Activated effector memory CD4-positive, alpha-beta T cell treated with anti-CD3 and anti-CD28 coated beads, Interleukin-2, amount 50 U/mL, for 16 hours (primary cell): ENCODE data around the gene SPEF1.

Experiments used
- DNase-seq: peaks from one replicate; pipeline ENCODE4 v3.0.0-alpha.2; 2020

SPEF1 gene

DNA sequence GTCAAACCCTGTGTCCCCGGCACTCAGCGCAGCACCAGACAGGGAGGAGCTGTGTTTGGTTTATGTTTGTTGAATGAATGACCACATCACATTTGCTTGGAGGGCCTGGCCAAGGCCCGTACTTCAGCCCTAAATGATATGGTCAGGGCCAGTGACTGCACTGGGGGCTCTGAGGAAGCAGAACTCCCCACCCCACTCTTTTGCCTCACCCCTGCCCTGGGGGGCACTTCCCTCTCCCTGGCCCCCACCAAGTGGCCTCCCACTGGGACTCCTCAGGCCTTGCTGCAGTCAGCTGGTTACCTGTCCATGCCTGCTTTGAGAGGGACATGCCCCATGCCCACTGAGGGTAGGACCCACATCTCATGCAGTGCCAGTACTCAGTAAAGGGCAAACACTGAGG, 16.6 kb downstream of the SPEF1 start:
- DNase-seq = no peak

DNA sequence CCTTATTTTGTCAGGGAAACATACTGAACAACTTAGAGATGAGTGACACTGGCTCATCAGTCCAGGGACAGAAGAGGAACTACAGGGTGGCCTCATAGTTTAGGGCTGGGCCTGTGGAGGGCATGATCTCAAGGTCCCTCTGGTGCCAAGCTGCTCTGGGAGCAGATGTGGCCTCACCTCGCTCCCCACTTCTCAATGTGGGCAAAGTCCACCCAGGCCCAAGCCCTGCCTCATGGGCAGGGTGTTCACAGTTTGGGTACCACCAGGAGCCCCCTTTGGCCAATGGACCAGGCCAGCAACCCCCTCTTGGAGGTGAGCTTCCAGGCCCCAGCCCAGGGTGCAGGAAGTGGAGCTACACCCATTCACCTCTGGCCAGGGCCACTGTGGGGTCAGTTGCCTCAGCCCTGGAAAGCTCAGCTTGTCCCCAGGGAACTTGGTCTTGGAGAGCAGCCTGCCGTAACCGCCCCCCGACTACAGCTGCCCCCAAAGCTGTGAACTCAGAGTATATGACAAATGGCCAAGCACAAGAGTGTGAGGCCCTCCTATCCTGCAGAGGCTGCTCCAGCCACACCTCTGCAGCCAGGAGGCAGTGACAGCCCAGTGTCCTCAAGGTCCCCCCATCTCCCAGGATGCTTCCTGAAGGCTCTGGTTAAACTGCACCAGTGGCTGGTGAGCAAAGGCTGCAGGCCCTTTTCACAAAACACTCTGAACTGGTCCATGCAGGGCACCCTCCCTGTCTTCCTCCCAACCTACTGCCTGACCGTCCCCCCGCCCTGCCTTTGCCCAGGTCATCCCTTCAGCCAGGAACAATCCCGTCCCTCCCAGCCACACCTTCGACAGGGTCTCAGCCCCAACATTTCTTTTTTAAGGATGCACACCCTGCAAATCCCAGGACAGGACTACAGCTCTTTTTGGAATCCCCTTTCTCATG, 17.3 kb downstream of the SPEF1 start:
- DNase-seq = no peak

DNA sequence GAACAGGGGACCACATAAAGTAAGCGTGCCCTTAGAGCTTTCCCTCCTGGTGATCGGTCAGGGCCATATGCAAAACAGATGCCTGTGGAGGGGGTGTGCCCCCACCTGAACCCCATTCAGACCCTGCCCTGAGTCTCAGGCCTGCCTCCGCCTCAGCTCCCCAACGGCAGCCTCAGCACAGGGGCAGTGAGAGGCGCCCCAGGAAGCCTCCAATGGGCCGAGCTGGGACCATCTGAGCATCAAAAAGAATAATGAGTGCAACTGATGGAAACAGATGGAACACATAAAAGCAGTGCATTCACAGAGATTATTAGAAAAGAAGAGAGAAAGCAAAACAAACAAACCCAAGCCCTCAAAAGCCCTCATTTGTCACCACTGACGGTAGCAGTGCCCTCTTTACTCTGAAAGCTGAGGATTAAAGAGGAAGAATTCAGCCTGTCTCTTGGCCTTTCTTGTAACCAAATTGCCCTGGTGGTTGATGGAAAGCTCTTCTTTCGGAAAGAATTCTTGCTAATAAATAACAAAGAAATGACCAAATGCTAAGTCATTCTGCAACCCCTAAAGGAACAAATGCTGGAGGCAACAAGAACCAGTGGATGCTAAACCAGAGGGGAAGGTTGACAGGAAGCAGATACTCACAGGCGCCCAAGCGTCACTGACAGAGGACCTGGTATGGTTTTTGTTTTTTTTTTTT, 20.4 kb downstream of the SPEF1 start:
- DNase-seq = no peak

DNA sequence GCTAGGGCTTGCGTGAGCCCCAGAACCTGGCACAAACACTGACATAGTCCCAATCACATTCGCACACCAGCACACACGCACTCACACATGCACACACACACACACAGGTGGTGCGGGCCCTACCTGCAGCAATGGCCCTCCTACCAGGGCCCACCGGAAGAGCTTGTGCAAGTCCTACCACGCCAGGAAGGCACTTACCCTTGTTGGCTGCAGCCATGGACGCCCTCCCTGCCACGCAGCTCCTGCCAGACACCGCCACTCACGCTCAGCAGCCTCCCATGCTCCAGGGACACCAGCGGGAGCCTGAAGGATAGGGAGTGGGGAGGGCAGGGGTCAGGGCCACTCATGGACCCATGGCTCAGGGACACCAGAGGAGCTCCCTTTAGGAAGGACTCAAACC, 21.4 kb downstream of the SPEF1 start:
- no peak for DNase-seq

DNA sequence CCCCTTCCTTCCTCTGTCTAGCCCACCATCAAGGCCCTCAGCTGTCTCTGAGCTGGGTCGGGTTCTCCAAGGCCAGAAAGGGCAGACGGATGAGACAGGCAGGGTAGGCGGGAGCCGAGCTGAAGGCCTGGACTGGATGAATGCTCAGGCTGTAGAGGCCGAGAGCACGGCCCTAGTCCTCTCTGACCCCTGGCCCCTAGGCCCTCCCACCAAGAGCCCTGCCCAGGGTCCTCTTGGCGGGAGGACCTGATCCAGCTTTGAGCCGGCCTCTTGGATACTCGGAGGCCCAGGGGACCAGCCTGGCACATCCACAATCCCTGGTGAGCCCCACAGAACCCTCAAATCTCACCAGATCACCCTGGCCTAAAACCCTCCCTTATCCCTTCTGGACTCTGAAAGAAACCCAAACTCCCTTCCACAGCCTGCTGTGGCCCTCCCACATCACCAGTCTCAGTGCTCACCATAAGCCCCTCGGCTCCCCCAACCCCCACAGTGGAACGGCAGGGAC, 21.9 kb downstream of the SPEF1 start:
- no peak for DNase-seq

DNA sequence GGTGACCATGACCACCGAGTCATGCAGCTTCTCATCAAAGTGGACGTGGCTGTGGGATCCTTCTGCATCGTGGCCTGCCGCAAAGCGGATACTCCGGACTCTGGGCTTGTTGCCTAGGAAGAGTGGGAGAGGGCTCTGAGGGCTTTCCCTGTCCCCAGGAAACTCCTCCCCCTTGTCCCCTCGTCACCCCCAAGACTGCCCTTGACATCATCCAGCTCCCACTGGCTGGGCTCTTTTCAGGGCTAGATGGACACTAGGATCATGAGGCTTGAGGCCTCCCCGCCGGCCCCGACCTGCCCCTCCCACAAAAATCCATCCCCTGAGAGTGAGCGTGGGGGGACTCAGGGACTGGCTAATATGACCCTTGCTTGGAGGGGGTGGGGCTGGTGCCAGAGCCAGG, 22.7 kb downstream of the SPEF1 start:
- DNase-seq = no peak

DNA sequence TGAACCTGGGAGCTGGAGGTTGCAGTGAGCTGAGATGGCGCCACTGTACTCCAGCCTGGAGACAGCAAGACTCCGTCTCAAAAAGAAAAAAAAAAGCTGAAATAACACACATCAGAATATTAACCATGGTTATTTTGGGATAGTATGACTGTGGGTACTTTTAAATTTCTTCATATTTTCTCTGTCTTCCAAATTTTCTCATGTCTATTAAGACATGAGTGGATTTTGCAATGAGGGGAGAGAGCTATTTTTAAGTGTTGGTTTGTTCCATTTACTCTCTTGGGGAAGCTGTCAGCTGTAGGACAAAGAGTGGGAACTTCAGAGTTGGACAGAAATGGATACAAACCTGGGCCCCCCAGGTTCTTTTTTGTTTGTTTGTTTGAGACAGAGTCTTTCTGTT, 24.0 kb downstream of the SPEF1 start:
- DNase-seq = no peak

DNA sequence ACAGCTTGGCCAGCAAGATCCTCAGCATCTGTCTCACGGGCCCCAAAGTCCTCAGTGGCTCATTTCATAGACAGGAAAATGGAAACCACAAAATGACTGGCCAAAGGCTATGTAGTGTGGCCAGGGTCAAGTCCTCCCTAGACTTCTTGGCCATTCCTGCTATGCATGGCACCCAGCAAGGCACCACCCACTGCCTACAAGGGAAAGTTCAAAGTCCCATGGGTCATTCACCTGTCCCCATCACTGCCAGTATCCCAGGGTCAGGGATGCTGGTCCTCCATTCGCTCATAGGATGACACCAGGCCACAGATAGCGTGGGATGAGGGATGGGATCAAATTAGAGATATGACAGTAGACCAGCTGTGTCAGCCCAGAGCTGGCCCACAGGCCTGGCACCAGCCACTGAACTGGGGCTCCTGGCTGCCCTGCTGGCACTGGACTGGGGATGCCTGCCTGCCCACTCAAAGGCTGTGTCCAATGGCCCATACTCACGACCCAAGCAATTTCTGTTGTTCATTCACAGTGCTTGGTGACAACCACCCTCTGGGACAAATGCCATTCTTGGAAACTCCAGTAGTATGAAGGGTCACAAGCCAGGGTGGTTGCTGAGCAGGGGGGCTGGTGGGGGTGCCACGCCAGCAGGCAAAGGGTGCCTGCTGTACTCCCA, 25.3 kb downstream of the SPEF1 start:
- no peak for DNase-seq

DNA sequence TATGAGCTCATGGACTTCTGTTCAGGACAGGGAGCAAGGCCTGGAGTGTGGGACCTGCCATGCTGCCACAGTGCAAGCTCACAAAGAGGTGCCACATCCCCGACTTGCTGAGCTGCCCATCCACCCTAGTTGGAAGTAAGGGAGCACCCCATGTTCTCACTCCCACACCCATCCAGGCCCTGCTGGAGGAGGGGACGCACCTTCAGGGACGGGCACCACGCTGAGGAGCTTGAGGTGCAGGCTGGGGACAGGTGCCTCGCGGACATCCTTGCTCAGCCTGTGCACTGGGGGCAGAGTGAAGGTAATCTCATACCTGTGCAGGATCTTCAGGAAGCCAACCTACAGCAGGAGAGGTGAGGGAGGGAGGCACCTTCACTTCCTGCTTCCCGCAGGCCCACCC, 26.0 kb downstream of the SPEF1 start:
- DNase-seq = no peak

DNA sequence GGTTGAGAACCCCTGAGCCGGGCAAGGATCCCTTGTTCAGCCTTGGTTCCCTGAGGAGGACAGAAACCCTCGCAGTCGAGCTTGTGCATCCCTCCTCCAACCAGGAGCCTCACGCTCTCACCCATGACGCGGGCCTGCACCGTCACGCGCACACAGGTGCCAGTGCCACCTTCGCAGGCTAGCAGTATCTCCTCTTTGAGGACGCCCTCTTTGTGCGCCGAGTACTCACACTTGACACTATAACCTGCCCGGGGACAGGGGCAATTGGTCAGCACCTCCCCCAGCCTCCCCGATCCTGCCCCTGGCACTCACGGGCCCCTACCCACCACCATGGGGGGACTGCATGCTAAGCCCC, 27.0 kb downstream of the SPEF1 start:
- no peak for DNase-seq

DNA sequence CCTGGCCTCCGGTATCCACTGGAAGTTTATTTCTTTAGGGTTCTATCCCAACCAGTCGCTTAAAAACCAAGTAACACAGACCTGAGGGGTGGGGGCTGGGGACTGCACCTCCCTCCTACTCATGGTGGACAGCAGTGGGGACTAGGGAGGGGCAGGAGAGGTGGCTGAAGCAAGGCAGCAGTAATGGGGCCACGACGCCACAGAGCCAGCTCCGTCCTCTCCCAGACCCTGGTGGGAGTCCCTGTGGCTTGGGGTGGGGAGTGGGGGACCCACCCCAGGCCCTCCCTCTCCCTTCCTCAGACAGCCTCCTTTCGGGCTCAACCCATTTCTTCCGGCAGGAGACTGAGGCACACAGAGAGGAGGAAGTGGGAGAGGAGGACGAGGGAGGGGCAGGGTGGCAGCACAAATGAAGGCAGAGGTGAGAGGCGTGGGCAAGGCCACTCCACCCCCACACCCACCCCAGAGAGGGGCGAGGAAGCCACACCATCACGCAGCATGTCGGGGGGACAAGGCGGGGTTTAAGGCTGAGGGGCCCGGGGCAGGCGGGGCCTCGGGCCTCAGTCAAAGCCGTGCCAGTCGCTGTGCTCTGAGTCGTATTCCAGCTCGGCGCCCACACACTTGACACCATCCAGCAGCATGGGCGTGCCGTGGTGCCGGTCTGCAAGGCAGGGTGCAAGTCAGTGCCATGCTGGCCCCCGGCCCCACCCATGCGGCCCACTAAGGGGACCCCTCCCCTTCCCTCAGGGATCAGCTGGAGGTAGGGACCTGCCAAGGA, 27.6 kb downstream of the SPEF1 start:
- no peak for DNase-seq

DNA sequence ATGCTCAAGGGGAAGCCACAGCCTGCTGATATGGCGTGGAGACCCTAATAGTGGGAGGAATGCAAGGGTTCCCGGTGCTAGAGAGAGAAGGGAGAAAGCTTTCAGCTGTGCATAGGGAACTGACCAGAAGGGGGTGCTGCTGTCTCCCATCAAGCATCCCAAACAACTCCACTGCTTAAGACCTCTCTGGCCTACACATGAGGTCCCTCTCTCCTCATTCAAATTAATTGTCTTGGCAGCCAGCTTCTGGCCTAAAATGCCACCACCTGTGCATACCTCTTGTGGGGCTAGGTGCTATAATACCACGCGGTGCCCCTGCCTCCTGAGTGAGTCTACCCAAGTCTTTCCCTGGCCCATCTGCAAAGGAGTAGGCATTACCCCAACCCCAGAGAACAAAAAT, 28.1 kb downstream of the SPEF1 start:
- peak; percentile 83 for DNase-seq

DNA sequence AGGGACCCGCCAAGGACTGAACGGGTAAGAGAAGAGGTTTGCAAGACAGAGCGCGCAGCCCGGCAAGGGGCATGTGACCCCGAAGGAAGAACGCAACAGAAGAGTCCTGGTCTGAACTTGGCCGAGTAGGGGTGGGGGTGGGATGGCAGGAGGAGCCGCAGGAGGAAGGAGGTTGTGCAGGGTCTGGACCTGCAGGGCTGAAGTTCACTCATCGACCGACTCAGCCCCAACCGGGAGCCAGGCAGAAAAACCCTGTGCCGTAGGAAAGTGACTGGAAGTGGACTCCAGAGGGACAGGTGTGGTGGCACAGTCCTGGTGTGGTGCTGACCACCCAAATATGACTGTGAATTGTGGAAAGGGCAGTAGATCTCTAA, 28.9 kb downstream of the SPEF1 start:
- no peak for DNase-seq

DNA sequence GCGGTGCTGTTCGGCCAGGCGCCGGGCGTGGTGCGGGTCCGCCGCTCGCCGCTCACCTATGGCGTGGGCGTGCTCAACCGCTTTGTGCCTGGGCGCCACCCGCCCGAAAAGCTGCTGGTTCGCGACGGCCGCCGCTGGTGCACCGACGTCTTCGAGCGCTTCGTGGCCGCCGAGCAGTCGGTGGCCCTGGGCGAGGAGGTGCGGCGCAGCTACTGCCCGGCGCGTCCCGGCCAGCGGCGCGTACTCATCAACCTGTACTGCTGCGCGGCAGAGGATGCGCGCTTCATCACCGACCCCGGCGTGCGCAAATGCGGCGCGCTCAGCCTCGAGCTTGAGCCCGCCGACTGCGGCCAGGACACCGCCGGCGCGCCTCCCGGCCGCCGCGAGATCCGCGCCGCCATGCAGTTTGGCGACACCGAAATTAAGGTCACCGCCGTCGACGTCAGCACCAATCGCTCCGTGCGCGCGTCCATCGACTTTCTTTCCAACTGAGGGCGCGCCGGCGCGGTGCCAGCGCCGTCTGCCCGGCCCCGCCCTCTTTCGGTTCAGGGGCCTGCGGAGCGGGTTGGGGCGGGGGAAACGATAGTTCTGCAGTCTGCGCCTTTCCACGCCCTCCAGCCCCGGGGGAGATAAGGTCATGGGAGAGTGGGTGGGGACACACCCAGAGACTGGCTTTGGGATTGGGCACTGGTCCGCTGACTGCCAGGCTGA, 29.4 kb downstream of the SPEF1 start:
- peak; percentile 82 for DNase-seq

DNA sequence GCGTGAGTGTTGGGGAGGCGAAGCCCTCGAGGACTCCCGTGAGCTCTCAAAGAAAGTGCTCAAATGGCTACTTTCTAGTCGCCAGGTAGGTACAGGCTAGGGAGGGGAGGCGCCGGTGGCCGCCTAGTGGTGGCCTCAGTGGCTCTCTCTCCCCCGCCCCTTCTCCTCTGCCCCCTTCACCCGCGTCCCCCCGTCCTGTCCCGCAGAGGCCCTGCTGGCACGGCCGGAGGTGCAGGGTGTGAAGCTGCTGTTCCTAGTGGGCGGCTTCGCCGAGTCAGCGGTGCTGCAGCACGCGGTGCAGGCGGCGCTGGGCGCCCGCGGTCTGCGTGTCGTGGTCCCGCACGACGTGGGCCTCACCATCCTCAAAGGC, 30.0 kb downstream of the SPEF1 start:
- DNase-seq = no peak

DNA sequence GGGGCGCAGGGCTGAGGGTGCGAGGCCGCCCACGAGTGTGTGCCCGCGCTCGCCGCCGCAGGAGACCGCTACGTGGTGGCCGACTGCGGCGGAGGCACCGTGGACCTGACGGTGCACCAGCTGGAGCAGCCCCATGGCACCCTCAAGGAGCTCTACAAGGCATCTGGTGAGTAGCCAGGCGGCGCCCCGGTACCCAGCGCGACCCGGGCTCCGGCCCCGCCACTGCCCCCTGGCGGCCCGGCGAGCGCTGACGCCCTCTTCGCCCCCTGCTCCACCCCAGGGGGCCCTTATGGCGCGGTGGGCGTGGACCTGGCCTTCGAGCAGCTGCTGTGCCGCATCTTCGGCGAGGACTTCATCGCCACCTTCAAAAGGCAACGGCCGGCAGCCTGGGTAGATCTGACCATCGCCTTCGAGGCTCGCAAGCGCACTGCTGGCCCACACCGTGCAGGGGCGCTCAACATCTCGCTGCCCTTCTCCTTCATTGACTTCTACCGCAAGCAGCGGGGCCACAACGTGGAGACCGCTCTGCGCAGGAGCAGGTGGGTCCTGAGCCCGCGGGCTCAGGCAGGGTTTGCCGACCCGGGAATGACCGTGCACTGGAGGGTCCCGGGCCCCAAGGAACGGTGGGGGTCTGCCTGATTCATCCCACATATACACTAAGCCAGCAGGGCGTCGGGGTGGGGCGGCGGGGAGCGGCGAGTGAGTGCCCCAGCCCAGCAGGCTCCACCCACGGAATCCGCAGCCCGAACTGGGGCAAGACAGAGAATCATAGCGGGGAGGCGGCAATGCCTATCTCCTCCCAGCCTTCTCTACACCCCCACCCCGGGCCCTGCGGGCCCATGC, 31.3 kb downstream of the SPEF1 start:
- peak; percentile 73 for DNase-seq

DNA sequence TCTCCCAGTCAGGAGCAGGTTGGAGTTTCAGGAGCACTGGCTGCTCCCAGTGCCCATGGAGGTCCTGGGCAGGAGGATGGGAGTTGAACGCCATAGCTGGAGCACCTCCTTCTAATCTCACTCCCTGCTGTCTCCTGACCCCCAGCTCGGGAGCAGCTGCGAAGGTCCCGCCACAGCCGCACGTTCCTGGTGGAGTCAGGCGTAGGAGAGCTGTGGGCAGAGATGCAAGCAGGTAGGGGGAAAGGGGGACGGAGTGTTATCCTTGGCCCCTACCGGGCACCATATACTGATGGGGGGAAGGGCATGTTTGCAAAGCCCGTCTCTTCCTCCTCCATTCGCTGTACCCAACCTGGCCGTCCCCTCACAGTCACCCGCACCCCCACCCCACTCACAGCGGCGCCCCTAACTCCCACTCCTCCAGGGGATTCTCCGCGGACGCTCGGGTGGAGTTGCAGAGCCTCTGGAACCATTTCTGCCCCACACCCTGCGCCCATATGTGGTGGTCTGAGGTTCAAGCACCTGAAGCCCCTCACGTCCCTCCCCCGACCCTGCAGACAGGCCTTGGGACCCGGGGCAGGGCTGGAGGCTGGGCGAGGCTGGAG, 32.1 kb downstream of the SPEF1 start:
- DNase-seq = no peak

DNA sequence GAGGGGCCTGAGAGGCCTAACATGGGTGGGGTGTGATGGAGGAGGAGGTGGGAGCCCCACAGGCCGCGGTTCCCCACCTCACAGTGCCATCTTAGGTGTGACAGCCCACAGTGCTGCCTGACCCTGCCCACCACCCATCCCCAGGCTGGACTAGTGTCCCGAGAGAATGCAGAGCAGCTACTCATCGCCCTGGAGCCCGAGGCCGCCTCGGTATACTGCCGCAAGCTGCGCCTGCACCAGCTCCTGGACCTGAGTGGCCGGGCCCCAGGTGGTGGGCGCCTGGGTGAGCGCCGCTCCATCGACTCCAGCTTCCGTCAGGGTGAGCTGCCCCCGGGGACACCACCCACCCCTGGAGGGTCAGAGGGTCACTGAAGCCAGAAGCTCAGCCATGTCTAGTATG, 33.2 kb downstream of the SPEF1 start:
- DNase-seq = no peak

DNA sequence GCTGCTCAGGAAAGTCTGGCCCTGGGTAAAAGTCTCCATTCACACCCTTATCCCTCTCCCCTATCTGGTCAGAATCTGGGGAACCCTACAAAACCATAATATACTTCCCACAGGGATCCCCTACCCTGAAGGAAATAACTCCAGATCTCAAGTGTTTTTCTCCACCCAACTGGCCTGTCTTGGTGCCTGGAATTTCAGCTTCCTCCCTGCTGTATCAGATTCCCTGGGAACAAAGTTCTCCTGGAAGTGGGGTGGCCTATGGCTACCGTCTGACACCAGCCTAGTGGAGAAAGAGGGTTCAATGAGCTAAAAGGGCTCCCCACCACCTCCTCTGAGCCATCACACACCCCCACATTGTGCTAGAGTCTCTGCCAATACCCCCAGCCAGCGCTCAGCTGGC, 33.8 kb downstream of the SPEF1 start:
- DNase-seq = no peak

DNA sequence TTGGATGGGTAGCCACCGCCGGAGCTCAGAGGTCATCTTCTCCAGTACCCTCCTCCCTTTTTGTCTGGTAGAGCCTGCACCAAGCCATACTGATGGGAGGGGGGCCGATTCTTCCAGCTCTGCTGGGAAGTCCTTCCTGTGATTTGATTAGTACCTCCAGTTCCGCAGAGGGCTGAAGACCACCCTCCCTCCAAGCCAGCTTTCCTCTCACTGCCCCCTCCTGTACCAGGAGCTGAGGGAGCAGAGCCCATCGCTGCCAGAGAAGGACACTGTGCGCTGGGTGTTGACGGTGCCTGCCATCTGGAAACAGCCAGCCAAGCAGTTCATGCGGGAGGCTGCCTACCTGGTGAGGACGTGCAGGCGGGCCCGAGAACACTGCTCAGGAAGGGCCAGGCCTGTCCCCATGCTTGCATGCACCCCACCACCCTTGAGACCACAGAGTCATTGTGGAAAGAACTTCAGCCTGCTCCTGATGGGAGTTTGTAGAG, 35.5 kb downstream of the SPEF1 start:
- no peak for DNase-seq
